ENCODE data around the gene HPS6. TPM values are rescaled to one million over a fixed set of nuclear protein-coding genes. Genes with fewer than 3 reads are reported as not detected.

HPS6 gene
- total and polyA plus RNA-seq, 8 donors, result 7.0 to 42.4 (median 10.6) TPM

GRCh38 chr10:102090772-102091171 lies 25.6 kb downstream of the HPS6 start:
- DNase-seq, result no peak
- H3K27me3 ChIP-seq, result no peaks in the 10 kb centered on the region
- WGBS, 5 donors, result 54 to 69% (median 59%) methylated on average over 2 of the region's 2 CpGs
- intact Hi-C loops (cut with DNase I; ENCODE audit: low total_unique reads), result no loop called here
- no peaks in the 10 kb centered on the region for H3K9me3 ChIP-seq
- TF ChIP-seq EP300 (IDR thresholded peaks at IDR 0.05), result no peak
- no peak for TF ChIP-seq POLR2A (IDR thresholded peaks at IDR 0.05)
- TF ChIP-seq, protein P1, sequence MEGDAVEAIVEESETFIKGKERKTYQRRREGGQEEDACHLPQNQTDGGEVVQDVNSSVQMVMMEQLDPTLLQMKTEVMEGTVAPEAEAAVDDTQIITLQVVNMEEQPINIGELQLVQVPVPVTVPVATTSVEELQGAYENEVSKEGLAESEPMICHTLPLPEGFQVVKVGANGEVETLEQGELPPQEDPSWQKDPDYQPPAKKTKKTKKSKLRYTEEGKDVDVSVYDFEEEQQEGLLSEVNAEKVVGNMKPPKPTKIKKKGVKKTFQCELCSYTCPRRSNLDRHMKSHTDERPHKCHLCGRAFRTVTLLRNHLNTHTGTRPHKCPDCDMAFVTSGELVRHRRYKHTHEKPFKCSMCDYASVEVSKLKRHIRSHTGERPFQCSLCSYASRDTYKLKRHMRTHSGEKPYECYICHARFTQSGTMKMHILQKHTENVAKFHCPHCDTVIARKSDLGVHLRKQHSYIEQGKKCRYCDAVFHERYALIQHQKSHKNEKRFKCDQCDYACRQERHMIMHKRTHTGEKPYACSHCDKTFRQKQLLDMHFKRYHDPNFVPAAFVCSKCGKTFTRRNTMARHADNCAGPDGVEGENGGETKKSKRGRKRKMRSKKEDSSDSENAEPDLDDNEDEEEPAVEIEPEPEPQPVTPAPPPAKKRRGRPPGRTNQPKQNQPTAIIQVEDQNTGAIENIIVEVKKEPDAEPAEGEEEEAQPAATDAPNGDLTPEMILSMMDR (IDR thresholded peaks at IDR 0.05), result no peak
- no peak for TF ChIP-seq POLR2AphosphoS5 (IDR thresholded peaks at IDR 0.05)
- no peaks in the 10 kb centered on the region for H3K4me1 ChIP-seq
- H3K27ac ChIP-seq, result no peak overlapping the region
- no peak overlapping the region for H3K4me3 ChIP-seq
- H3K36me3 ChIP-seq, result no peaks in the 10 kb centered on the region

DNA sequence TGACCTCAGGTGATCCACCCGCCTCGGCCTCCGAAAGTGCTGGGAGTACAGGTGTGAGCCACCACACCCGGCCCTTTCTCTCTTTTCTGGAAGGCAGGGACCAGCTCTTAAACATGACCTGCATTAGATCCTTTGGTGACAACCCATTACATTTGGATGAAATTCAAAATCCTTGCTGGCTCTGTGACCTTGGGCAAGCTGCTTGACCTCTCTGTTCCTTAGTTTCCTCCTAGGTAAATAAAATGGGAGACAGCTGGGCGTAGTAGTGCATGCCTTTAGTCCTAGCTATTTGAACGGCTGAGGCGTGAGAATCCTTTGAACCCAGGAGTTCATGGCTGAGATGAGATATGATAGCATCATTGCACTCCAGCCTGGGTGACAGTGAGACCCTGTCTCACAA lies 31.3 kb downstream of the HPS6 start:
- 92 to 97% (median 92%) methylated on average over 7 of the region's 7 CpGs for WGBS, 5 donors
- Histone ChIP-seq H3K9me3 (no peaks in the 10 kb centered on the region), H3K4me1 (no peaks in the 10 kb centered on the region), H3K4me3 (no peak overlapping the region), H3K27me3 (no peaks in the 10 kb centered on the region), H3K27ac (no peak overlapping the region), H3K36me3 (peaks cover 0 to 5% (median 2%) of the 10 kb centered on the region in 4 donors)
- TF ChIP-seq POLR2A (IDR thresholded peaks at IDR 0.05) (no peak), POLR2AphosphoS5 (IDR thresholded peaks at IDR 0.05) (no peak), EP300 (IDR thresholded peaks at IDR 0.05) (no peak)
- TF ChIP-seq, protein P1 (IDR thresholded peaks at IDR 0.05), result no peak
- intact Hi-C loops (cut with DNase I; ENCODE audit: low total_unique reads), result no loop called here
- no peak for DNase-seq

DNA sequence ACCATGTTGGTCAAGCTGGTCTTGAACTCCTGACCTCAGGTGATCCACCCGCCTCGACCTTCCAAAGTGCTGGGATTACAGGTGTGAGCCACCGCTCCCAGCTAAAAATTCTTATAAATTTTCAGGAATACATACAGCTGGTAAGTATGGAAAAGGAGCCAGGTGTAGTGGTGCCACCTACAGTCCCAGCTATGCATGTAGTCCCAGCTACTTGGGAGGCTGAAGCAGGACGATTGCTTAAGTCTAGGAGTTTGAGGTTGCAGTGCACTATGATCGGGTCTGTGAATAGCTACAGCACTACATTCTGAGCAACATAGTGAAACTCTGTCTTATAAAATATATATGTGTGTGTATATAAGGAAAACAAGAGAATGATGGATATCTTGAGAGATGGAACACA lies 36.0 kb downstream of the HPS6 start:
- Histone ChIP-seq H3K9me3 (no peaks in the 10 kb centered on the region), H3K27ac (no peak overlapping the region), H3K4me3 (no peak overlapping the region), H3K4me1 (no peaks in the 10 kb centered on the region), H3K36me3 (peaks cover 0 to 13% (median 2%) of the 10 kb centered on the region in 4 donors), H3K27me3 (no peaks in the 10 kb centered on the region)
- no peak for DNase-seq
- TF ChIP-seq POLR2AphosphoS5 (IDR thresholded peaks at IDR 0.05), result no peak
- TF ChIP-seq EP300 (IDR thresholded peaks at IDR 0.05), result no peak
- TF ChIP-seq POLR2A (IDR thresholded peaks at IDR 0.05), result no peak
- TF ChIP-seq, protein P1 (IDR thresholded peaks at IDR 0.05), result no peak
- 77 to 92% (median 82%) methylated on average over 5 of the region's 5 CpGs for WGBS, 5 donors
- intact Hi-C loops (cut with DNase I; ENCODE audit: low total_unique reads), result no loop called here

GRCh38 chr10:102102421-102102820 lies 37.3 kb downstream of the HPS6 start:
- WGBS, 5 donors, result 65 to 85% (median 77%) methylated on average over 1 of the region's 1 CpG; no CpG with 5 or more reads in 1 of the 5 donors
- TF ChIP-seq EP300 (IDR thresholded peaks at IDR 0.05) (no peak), POLR2AphosphoS5 (IDR thresholded peaks at IDR 0.05) (no peak), POLR2A (IDR thresholded peaks at IDR 0.05) (no peak)
- TF ChIP-seq, protein P1 (IDR thresholded peaks at IDR 0.05), result no peak
- peaks cover 1 to 24% (median 12%) of the 10 kb centered on the region in 4 donors for H3K36me3 ChIP-seq
- H3K4me3 ChIP-seq, result no peak overlapping the region
- no peaks in the 10 kb centered on the region for H3K27me3 ChIP-seq
- no peaks in the 10 kb centered on the region for H3K4me1 ChIP-seq
- no peak overlapping the region for H3K27ac ChIP-seq
- intact Hi-C loops (cut with DNase I; ENCODE audit: low total_unique reads), result no loop called here
- no peaks in the 10 kb centered on the region for H3K9me3 ChIP-seq
- DNase-seq, result no peak
